Measurements from ENCODE around the gene TSPAN9. TPM values are rescaled to one million over a fixed set of nuclear protein-coding genes. Genes with fewer than 3 reads are reported as not detected.

The TSPAN9 gene
- total and polyA plus RNA-seq, 2 of the 4 experiments (the other 2 are of a cell fraction), result 17.7 to 39.1 TPM

DNA sequence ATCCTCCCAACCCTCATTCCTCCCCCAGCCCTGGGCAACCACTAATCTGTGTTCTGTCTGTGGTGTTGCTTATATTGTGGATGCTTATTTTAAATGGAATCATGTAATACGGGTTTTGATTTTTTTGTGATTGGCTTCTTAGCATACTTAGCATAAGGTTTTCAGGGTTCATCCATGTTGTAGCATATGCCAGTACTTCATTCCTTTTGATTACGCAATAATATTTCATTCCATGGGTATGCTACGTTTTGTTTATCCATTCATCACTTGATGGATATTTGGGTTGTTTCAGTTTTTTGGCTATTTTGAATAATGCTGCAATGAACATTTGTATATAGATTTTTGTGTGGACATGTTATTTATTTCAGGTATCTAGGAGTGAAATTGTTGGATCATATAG lies 82.9 kb downstream of the TSPAN9 start:
- no peaks in the 10 kb centered on the region for H3K79me1 ChIP-seq (ENCODE audit: low read depth in 1 of 2, low read length in 2 of 2)
- H3K36me3 ChIP-seq (ENCODE audit: control insufficient read depth, insufficient read depth, low read length), result no peaks in the 10 kb centered on the region
- peaks cover 19% of the 10 kb centered on the region for H3K4me1 ChIP-seq (ENCODE audit: control insufficient read depth, insufficient read depth, low read length)
- H3K9me3 ChIP-seq (ENCODE audit: control insufficient read depth, insufficient read depth, low read length), result peaks cover 2% of the 10 kb centered on the region; the same call in 1 of the 2 replicates
- H4K8ac ChIP-seq (ENCODE audit: low read depth in 2 of 2, low read length in 2 of 2), result no peak overlapping the region; a peak in 1 of 4 replicates
- H3K4ac ChIP-seq (ENCODE audit: low read depth, low read length), result 0 out of 2 replicates have a peak overlapping the region, but pooled peaks have one; percentile 42
- no peaks in the 10 kb centered on the region for H4K20me1 ChIP-seq (ENCODE audit: insufficient read depth, low read length)
- in situ Hi-C loops (cut with MboI; ENCODE audit: low sequenced_read_pairs) (no loop called here), intact Hi-C loops (cut with micrococcal nuclease) (no loop called here), dilution Hi-C loops (cut with HindIII; ENCODE audit: low sequenced_read_pairs, unreplicated experiment) (no loop called here)
- WGBS, 2 experiments (ENCODE audit: extremely low coverage in 2 of 2, insufficient read length in 1 of 2), result no CpG with 5 or more reads among the region's 3 CpGs
- BruUV-seq (replicated peaks), result no TSS peak
- no peak overlapping the region for H3K23ac ChIP-seq (ENCODE audit: low read depth, low read length)
- H3K56ac ChIP-seq (ENCODE audit: extremely low read depth, insufficient read depth, low read length), result no peak overlapping the region
- no peak overlapping the region for H3K4me3 ChIP-seq (ENCODE audit: insufficient read depth, low read depth, low read length)
- TF ChIP-seq RCOR1 (IDR thresholded peaks at IDR 0.05; ENCODE audit: insufficient replicate concordance, low read length) (no peak), MXI1 (IDR thresholded peaks at IDR 0.05; ENCODE audit: borderline replicate concordance, low read depth, low read length) (no peak), CEBPB (IDR thresholded peaks at IDR 0.05; ENCODE audit: low read depth, low read length) (peak; percentile 99)
- H2AK9ac ChIP-seq (replicated peaks; ENCODE audit: low read depth, low read length, poor library complexity), result no peak overlapping the region
- no peak overlapping the region; the same call in 1 of the 2 replicates for H3K4me2 ChIP-seq (ENCODE audit: low read depth, low read length)
- ChIA-PET CTCF (no interaction called here), POLR2A (ENCODE audit: unreplicated experiment) (no interaction called here)
- peak overlapping the region; percentile 38; the same call in 1 of the 2 replicates for H2BK20ac ChIP-seq (ENCODE audit: low read depth, low read length)
- H3K14ac ChIP-seq (replicated peaks; ENCODE audit: low read depth, low read length), result no peak overlapping the region
- H2BK15ac ChIP-seq (ENCODE audit: low read depth, low read length), result no peak overlapping the region; the same call in 2 of the 3 replicates
- H3K27me3 ChIP-seq (ENCODE audit: control insufficient read depth, insufficient read depth, low read length), result no peaks in the 10 kb centered on the region
- H4K5ac ChIP-seq (ENCODE audit: low read depth, low read length), result no peak overlapping the region
- H3K9ac ChIP-seq (ENCODE audit: low read depth, low read length), result no peak overlapping the region
- H3K27ac ChIP-seq (ENCODE audit: insufficient read depth, low read length), result no peak overlapping the region
- no peak overlapping the region for H4K91ac ChIP-seq (ENCODE audit: insufficient read depth, low read depth, low read length)
- no peak overlapping the region for H2AFZ ChIP-seq (replicated peaks; ENCODE audit: low read length, poor library complexity)
- peak; percentile 49 for DNase-seq
- peak overlapping the region; percentile 87 for H3K18ac ChIP-seq (ENCODE audit: low read depth, low read length)
- no peak overlapping the region; the same call in 1 of the 2 replicates for H2AK5ac ChIP-seq (ENCODE audit: low read depth, low read length)
- H2BK120ac ChIP-seq (ENCODE audit: low read depth, low read length), result no peak overlapping the region
- peak; percentile 41 for ATAC-seq (ENCODE audit: low read depth)
- peak overlapping the region; percentile 48 for H2BK5ac ChIP-seq (ENCODE audit: low read depth, low read length, poor library complexity, severe bottlenecking)
- no peaks in the 10 kb centered on the region; the same call in 1 of the 2 replicates for H3K9me1 ChIP-seq (ENCODE audit: insufficient read depth, low read length)
